Endothelial cell of umbilical vein (primary cell): ENCODE results near the gene POLD3.

Experiments used
- CTCF ChIP-seq, 2 donors: IDR thresholded peaks; 1 replicate in 1 of 2; 2 replicates in 1 of 2; pipeline ENCODE4 v1.5.1; 2011; ENCODE audit warnings: low read length in 2 of 2, mild to moderate bottlenecking in 2 of 2, moderate library complexity in 2 of 2, control low read depth in 1 of 2, inconsistent platforms in 1 of 2, low read depth in 1 of 2; ENCODE audit not compliant: insufficient read depth in 1 of 2; ENCODE audit errors: extremely low read depth in 1 of 2
- EZH2 ChIP-seq: IDR thresholded peaks from 2 replicates; pipeline ENCODE4 v1.6.1; 2012; ENCODE audit warnings: borderline replicate concordance, low read depth, mild to moderate bottlenecking, moderate library complexity, low read length, inconsistent platforms; ENCODE audit not compliant: severe bottlenecking
- FOS ChIP-seq: IDR thresholded peaks from 2 replicates; pipeline ENCODE4 v1.6.1; 2011; ENCODE audit warnings: mild to moderate bottlenecking, low read length, moderate library complexity, borderline replicate concordance; ENCODE audit not compliant: insufficient read depth
- POLR2A ChIP-seq: IDR thresholded peaks from 2 replicates; pipeline ENCODE4 v1.6.1; 2012; ENCODE audit warnings: low read depth, mild to moderate bottlenecking, control low read depth, low read length
- POLR2AphosphoS5 ChIP-seq: IDR thresholded peaks from 2 replicates; pipeline ENCODE4 v1.6.1; 2012; ENCODE audit warnings: low read depth, mild to moderate bottlenecking, control low read depth, low read length, moderate library complexity; ENCODE audit not compliant: insufficient read depth

GRCh38 chr11:74642912-74643311 is 50.5 kb downstream of the POLD3 start:
- TF ChIP-seq POLR2A, result no peak
- TF ChIP-seq CTCF (IDR thresholded peaks at IDR 0.05; ENCODE audit: extremely low read depth in 1 of 2, insufficient read depth in 1 of 2, low read depth in 1 of 2, low read length in 2 of 2), result no peak
- no peak for TF ChIP-seq POLR2AphosphoS5
- TF ChIP-seq EZH2, result no peak
- TF ChIP-seq FOS, result no peak
